Suppressor macrophage treated with lipopolysaccharide for 4 hours (primary cell): ENCODE data around the gene NEIL1.
"Not testable (repeated sequence)": the region's sequence is repeated elsewhere in the genome, so short reads cannot be mapped to it uniquely, and the experiment has no call there.

ENCODE experiments used
- DNase-seq: peaks from one replicate; pipeline ENCODE4 v3.0.0-alpha.2; 2020

NEIL1 gene

DNA sequence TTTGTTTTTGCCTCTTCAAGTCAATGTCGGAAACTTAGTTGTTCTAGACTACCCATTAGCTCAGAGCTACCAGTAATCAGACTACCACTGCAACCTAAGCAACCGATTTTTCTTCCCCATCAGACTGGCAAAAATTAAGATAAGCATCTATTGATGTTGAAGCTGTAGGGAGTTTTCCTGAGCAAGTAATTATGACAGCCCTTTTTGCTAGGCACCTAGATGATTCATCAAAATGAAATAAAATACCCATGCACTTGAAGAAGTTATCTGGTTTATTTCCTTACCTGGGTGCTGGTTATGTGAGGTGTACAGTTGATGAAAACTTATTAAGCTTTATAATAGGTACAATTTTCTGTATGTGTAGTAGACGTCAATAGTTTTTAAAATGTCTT lies 11.5 kb upstream of the NEIL1 start:
- no peak for DNase-seq

DNA sequence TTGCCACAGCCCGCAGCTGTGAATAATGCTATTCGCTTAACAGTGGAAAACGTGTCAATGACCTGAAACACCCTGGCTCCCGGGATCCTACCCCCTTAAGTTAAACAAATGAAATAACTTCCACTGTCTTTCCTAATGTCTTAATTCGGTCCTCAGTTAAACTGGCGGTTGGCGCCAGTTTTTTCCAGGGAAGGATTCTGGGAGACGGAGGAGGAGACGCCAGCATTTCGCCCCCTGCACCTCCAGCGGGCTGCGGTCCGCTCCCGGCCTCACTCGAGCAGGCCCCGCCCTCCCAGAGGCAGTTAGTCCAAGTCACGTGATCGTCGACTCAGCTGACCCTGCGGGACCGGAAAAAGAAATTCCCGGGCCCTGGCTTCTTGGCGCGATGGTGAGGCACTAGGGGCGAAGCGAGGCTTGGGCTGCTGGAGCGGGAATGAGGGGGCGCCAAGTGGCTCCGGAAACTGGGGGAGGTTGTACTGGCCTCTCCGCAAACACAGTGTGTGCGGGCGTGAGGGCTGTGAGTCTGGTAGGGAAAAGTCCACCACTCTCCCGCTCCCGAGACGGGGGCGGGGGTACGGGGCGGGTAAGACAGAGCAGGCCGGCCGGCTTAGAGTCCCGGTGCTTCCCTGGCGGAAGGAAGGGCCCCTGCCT lies 11.0 kb upstream of the NEIL1 start, which contains the start of gene COMMD4:
Gene COMMD4, plus strand, starts transcription at position 359 of the 651 bp plus-strand sequence. Its CDS starts 27 bp downstream, at position 386.
- peak; percentile 90 for DNase-seq

DNA sequence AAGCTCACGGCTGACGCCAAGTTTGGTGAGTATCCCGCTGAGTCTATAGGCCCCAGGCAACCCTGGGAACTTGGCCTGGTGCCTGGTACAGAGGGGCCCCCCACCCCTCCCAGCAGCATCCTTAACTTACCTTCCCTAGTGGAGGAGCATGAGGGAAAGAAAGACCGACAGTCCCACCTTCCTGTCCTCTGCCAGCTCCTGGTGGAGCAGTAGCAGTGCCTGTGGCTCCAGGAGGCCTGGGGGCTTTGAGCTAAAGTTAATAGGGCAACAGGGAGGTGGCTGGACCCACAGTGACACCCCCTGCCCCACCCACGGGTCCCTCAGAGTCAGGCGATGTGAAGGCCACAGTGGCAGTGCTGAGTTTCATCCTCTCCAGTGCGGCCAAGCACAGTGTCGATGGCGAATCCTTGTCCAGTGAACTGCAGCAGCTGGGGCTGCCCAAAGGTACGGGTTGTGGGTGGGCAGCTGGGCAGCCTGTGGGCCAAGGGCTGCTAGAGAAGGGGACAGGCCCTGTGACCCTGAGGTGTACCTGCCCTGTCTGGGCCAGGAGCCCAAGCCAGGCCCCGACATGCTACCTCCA lies 8.1 kb upstream of the NEIL1 start:
- no peak for DNase-seq

DNA sequence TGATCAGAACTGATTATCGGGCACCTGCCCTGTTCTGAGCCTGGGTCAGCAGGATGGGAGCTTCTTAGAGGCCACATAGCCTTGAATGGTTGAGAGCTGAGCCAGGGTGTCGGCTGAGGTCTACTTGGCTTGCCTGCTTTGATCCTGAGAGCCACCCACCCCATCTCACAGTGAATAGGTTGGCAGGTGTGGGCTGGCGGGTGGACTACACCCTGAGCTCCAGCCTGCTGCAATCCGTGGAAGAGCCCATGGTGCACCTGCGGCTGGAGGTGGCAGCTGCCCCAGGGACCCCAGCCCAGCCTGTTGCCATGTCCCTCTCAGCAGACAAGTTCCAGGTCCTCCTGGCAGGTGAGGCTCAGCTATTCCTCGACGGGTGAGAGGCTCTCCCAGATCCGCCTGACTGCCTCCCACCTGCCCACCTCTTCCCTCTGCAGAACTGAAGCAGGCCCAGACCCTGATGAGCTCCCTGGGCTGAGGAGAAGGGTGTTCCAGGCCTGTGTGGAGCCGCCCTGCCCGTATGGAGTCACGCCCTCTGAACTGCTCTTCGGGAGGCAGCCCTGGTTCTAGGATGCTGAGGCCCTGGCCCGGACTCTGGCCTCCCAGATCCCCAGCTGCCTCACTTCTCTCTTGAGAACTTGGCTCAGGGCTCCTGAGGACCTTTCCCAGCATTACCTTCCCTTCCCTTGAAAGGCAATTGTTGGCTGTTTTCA lies 7.2 kb upstream of the NEIL1 start:
- no peak for DNase-seq

DNA sequence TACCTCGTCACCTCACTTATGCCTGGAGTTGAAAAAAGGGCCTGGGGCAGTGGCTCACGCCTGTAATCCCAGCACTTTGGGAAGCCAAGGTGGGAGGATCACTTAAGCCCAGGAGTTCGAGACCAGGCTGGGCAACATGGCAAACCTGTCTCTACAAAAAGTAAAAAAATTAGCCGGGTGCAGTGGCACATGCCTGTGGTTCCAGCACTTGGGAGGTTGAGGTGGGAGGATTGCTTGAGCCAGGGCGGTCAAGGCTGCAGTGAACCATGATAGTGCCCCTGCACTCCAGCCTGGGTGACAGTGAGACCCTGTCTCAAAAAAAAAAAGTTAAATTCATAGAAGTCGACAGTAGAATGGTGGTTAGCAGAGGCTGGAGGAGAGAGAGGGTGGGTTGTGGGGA lies 4.6 kb upstream of the NEIL1 start:
- no peak for DNase-seq

DNA sequence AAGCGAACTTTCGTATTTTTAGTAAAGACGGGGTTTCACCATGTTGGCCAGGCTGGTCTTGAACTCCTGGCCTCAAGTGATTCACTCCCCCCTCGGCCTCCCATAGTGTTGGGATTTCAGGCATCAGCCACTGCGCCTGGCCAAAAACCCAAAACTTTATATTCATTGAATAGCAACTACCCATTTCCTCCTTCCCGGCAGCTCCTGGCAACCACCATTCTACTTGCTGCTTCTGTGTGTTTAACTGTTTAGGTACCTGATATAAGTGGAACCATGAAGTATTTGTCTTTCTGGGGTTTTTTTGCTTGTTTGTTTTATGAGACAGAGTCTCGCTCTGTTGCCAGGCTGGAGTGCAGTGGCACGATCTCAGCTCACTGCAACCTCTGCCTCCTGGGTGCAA lies 2.9 kb upstream of the NEIL1 start:
- DNase-seq: peak; percentile 9

DNA sequence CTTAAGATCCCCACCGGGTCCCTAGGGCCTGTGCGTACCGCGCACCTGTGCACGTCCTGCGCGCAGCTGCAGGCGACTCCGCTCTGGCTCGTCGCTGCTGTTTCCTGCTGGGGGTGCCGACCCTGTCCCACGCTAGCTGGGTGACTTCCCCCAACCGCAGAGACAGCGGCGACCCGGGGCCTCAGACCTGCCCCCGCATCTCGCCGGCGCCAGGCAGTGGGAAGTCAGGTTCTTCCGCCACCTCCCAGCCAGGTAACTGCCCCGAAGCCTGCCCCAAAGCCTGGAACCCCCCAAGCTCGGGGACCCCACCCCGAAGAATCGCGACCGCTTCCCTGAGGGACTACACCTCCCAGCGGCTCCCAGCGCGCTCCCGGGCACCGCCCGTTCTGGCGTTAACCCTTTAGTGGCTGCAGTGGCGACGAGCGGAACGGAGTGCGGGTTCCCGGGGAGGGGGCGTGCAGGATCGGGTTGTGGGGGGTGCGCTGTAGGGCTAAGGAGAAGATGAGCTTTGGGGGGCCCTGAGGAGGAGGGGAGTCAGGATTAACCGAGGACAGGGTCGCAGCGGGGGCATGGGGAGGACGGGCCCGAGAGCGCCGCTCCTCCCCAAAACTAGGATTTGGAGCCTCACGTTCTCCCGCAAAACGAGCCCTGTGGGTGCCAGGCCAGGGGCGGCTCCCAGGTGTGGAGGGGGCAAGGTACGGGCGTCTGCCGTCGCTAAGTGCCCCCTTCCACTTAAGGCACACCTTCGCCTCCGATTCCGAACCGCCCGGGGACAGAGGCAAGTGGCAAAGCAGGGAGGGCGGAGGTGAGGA lies 589 bp downstream of the NEIL1 start:
- DNase-seq: peak; percentile 20

DNA sequence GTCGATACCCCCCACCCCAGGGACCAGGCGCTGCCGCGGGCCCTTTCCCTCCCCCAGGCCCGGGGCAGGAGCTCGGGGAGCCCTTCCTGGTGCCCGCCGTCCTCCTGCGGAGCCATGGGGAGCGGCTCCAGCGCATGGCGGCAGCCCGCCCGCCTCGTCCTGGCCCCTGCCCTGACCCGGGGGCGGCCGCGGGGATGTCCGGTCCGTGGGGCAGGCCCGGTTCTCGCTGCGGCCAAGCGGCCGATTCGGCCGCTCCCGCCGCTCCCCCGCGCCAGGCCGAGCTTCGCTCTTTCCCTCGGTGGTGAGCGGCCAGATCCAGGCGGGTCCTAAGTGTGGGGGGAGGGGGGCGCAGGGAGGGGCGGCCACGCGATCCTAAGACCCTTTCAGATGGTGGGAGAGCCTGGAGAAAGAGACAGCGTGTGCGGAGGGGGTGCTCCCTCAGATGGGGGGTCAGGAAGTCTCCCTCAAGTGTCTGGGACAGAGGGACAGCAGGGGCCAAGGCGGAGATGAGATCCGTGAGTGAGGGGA lies 1.3 kb downstream of the NEIL1 start:
- DNase-seq: peak; percentile 13

DNA sequence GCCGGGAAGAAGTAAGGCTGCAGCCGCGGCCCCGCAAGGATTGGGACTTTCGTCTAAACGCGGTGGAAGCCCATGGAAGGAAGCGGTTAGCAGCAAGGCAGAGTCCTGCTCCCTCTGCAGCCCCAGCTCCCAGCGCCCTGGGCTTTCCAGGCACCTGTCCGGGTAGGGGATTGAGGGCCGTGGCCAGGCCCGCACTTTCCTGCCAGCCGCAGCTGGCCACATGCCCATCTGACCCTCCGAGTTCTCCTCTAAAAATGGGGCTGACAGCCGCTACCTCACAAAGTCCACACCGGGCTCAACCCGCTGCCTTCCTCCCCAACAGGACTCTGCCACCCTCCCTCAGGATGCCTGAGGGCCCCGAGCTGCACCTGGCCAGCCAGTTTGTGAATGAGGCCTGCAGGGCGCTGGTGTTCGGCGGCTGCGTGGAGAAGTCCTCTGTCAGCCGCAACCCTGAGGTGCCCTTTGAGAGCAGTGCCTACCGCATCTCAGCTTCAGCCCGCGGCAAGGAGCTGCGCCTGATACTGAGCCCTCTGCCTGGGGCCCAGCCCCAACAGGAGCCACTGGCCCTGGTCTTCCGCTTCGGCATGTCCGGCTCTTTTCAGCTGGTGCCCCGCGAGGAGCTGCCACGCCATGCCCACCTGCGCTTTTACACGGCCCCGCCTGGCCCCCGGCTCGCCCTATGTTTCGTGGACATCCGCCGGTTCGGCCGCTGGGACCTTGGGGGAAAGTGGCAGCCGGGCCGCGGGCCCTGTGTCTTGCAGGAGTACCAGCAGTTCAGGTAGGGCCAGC lies 1.9 kb downstream of the NEIL1 start:
- DNase-seq: no peak

DNA sequence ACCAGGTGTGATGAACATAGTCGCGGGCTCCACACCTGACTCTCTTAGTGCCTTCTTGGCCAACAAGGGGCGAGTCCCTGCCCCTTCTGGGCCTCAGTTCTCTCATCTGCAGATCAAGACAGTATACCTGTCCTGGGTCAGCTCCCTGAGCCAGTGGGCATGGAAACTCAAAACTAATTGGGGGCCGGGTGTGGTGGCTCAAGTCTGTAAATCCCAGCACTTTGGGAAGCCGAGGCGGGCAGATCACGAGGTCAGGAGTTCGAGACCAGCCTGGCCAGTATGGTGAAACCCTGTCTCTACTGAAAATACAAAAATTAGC lies 2.5 kb downstream of the NEIL1 start:
- not testable (repeated sequence) for DNase-seq

DNA sequence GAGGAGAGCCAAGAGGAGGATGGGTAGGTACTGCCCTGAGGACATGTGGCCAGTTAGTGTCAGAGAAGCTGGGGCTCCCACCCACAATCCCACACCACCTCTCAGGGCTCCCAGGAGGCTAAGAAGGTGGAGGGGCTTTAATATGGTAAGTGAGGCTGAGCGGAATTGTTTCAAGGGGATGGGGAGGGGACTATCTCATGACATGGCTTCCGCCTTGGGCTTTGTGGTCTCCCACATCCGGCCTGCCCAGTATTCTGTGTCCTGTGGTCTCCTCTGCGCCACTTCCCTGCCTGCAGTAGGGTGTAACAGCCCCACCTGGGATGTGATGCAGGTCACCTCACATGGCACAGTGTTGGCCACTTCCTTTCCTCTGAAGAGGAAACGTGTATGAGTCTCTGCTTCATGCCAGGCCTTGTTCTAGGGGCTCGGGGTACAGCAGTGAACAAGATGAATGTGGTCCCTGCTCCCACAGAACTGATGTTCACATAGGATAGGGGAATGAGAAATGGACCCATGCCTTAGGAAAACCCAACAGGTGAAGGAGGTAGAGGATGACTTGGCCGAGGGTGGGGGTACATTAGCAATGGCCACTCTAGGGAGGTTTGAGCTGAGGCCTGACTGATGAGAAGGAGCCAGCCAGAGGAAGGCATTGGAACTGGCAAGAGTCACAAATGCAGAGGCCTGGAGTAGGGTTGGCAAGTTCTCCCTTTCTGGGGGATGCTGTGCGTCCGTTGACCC lies 3.2 kb downstream of the NEIL1 start:
- peak; percentile 11 for DNase-seq

DNA sequence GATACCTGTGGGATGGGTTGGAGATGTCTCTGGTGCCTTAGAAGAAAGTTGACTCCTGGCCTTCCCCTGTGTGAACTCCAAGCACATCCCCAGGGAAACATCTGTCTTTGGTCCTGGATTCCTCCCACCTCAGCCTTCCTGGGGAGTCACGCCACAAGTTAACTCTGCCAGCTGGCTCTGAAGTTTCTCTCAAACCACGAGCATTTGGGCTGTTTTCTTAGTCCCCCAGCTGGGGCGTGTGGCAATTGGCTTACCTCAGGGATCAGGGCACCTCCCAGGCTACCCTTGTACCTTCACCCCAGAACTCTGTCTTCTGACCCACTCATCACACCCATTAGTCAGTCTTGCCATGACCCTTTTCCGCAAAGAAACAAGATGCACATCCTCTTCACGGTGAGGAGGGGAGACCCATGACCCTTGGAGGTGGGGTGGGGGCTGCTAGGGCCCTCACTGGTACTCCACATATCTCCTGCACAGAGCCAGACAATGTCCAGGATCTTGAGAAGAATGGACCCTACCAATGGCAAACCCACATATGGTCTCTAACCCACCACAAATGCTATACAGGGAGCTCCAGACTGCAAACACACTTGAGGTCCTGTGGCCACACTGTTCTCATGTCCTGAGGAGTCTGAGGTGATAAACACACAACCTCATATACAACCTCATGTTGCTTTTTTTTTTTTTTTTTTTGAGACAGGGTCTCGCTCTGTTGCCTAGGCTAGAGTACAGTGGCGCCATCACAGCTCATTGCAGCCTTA lies 3.9 kb downstream of the NEIL1 start:
- no peak for DNase-seq

DNA sequence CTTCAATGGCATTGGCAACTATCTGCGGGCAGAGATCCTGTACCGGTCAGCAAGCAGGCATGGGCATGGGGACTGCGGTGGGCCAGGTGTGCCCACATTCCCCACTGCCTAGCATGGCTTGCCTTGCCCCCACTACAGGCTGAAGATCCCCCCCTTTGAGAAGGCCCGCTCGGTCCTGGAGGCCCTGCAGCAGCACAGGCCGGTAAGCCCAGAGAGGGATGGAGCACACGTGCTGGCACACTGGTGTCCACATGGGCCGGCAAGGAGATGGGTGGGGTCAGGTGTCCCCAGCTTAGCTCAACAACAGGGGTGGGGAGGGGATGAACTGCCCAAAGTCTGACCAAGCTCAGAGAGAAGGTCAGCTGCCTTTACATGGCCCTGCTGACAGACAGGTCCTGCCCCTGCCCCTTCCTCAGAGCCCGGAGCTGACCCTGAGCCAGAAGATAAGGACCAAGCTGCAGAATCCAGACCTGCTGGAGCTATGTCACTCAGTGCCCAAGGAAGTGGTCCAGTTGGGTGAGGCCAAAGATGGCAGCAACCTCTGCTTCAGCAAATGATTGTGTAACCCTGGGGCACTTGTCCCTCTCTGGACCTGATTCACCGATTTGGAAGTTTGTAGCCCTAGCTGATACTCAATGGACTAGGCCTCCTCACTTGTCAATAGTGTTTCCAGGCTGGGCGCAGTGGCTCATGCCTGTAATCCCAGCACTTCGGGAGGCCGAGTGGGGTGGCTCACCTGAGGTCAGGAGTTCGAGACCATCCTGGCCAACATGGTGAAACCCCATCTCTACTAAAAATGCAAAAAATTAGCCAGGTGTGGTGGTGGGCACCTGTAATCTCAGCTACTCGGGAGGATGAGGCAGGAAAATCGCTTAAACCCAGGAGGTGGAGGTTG lies 5.6 kb downstream of the NEIL1 start:
- no peak for DNase-seq

DNA sequence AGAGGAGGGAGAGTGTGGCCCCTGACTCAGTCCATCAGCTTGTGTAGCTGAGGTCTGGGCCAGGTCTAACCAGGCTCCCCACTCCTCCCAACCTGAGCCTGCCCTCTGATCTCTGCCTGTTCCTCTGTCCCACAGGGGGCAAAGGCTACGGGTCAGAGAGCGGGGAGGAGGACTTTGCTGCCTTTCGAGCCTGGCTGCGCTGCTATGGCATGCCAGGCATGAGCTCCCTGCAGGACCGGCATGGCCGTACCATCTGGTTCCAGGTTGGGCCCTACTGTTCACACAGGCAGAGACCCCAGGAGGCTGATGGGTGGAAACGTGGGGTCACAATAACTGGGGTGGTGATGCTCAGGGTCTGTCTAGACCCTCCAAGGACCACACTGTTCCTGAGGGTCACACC lies 6.8 kb downstream of the NEIL1 start:
- no peak for DNase-seq

DNA sequence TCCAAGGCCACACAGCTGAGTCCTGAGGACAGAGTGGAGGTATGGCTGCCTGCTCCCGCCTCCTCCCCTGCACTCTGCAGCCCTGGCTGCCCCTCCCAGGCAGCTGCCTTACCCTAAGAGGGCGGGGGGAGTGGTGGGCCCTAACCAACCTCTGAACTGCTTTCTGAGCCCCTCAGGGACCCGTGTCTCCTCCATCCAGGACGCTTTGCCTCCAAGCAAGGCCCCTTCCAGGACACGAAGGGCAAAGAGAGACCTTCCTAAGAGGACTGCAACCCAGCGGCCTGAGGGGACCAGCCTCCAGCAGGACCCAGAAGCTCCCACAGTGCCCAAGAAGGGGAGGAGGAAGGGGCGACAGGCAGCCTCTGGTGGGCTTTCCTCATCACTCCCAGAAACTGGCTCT lies 7.6 kb downstream of the NEIL1 start:
- DNase-seq: no peak

DNA sequence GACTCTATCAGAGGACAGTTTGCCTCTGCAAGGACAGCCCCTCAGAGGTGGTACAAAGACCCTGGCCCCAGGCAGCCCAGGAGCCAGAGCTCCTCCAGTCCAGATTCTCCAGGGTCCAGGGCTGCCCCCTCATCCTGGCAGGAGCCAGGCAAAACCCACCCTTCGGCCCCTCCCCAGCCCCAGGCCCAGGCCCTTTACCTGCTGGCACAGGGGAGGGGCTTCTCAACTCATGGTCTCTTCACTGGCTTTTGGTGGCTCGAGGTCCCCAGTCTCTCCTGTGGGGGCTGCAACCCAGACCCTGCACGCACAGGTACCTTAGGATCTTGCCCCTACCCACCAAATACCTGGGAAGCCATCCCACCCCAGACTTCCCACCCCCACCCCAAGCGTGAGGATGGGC lies 8.5 kb downstream of the NEIL1 start:
- DNase-seq: no peak

DNA sequence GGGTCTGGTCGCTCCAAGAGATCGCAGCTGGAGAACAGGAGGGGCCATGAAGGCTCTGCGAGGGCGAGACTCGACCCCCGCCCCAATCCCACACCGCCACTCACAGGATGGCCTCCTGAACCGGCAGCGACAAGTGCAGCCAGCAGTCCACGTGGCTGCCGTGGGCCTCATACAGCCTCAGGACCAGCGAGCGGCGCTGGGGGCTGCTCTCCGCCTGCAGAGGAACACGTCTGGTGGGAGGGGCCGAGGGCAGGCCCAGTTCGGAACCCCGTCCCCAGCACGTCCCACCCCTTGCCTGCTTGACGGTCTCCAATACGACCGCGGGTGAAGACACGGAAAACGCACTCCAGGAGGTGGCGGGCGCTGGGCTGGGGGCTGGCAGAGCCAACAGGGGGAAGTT lies 9.2 kb downstream of the NEIL1 start:
- DNase-seq: no peak

DNA sequence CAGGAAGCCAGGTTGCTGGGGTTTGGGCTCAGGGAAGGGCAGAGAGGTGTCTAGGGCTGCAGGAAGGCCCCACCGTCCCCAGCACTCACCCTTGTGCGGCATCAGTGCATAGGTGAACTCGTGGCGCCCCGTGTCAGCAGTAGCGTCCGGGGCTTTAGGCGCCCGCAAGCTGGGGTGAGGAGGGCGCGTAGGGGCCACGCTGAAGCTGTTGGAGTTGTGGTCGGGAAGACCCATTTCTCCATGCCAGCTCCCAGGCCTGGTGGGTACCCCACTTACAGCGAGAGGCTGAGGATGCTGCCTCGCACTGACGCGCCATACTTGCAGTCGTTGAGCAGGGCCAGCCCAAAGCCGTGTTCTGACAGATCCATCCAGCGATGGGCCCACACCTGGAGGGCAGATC lies 9.7 kb downstream of the NEIL1 start:
- no peak for DNase-seq

DNA sequence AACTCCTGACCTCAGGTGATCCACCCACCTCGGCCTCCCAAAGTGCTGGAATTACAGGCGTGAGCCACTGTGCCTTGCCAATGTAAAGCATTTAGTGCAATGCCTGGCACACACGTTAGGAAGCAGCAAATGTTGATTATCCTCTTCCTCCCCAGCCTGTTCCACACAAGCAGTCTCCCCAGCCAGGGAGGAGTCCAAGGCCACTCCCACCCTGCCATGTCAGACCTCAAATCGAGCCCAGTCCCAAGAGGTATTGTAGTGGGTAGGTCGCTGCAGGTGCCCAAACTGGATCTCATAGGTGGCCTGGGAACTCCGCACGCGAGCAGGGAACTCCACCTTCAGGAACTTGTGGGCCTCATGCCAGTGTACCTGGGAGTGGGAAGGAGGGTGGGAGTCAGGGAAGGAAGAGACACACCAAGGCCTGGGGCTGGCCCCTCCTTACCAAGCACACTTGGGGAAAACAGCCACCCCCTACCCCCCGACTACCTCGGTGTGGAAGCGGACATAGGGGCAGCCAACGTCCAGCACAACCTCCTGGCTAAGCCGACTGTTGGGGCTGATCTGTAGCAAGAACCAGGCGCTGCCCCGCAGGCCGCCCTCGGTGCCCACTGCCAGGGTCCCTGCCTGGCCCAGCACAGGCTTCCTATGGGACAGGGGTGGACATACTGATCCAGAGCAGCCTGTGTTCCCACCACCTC lies 11.3 kb downstream of the NEIL1 start:
- no peak for DNase-seq
